H1 (cell line): ENCODE measurements around the gene PPP1R9A. TPM values are rescaled to one million over a fixed set of nuclear protein-coding genes. Genes with fewer than 3 reads are reported as not detected.

ENCODE experiments used
- CTCF ChIA-PET: fragments of 300-600 bp; sonication (Branson Sonifier 250); formaldehyde crosslinking; loops from one replicate; lab custom pipeline; 2021; ENCODE audit not compliant: partially characterized antibody; lab: Charles Lee
- POLR2A ChIA-PET: fragments of 300-600 bp; sonication (Branson Sonifier 250); formaldehyde crosslinking; loops from one replicate; lab custom pipeline; 2021; ENCODE audit warnings: inconsistent platforms; ENCODE audit not compliant: partially characterized antibody; lab: Charles Lee
- DNase-seq, 2 experiments: peaks; one replicate each; pipeline versions ENCODE4 v3.0.0 to v3.0.0-alpha.2; 2010 to 2022; ENCODE audit warnings: low spot score in 2 of 2, low read depth in 1 of 2, mixed read lengths in 1 of 2
- FAIRE-seq: peaks from 2 replicates; lab custom pipeline; 2011; peaks lifted over from hg19 to GRCh38; lab: Jason Lieb, UNC
- H2AFZ ChIP-seq: 2 replicates; pipeline ENCODE4 v1.8.1; 2012; ENCODE audit warnings: low read length, inconsistent platforms
- H2AK5ac ChIP-seq: 2 replicates; pipeline ENCODE4 v1.6.1; 2013; ENCODE audit warnings: low read depth, low read length
- H2BK120ac ChIP-seq: replicated peaks from 2 replicates; pipeline ENCODE3; 2013; ENCODE audit warnings: low read depth, low read length, inconsistent platforms
- H2BK12ac ChIP-seq: 2 replicates; pipeline ENCODE4 v1.6.1; 2013; ENCODE audit warnings: low read depth, low read length
- H2BK15ac ChIP-seq: 2 replicates; pipeline ENCODE4 v1.6.1; 2013; ENCODE audit warnings: low read length
- H2BK20ac ChIP-seq: 2 replicates; pipeline ENCODE4 v1.6.1; 2013; ENCODE audit warnings: low read length
- H2BK5ac ChIP-seq: 2 replicates; pipeline ENCODE4 v1.6.1; 2013; ENCODE audit warnings: low read depth, low read length
- H3K14ac ChIP-seq: 2 replicates; pipeline ENCODE4 v1.6.1; 2013; ENCODE audit warnings: inconsistent platforms; ENCODE audit not compliant: insufficient read length
- H3K18ac ChIP-seq: 2 replicates; pipeline ENCODE4 v1.6.1; 2013; ENCODE audit warnings: low read length; ENCODE audit errors: extremely low read depth
- H3K23ac ChIP-seq: 2 replicates; pipeline ENCODE4 v1.6.1; 2013; ENCODE audit warnings: inconsistent platforms; ENCODE audit not compliant: insufficient read length
- H3K23me2 ChIP-seq: 2 replicates; pipeline ENCODE4 v1.6.1; 2013; ENCODE audit warnings: low read depth, low read length
- H3K27ac ChIP-seq: 2 replicates; pipeline ENCODE4 v1.6.1; 2011; ENCODE audit warnings: low read depth, low read length, inconsistent platforms
- H3K27me3 ChIP-seq, 4 experiments: replicated peaks in 1 of 4; 1 replicate in 1 of 4; 2 replicates in 3 of 4; pipeline versions ENCODE4 v1.6.1 to v1.8.1; 2011 to 2013; ENCODE audit warnings: low read length in 3 of 4, mild to moderate bottlenecking in 3 of 4, inconsistent platforms in 2 of 4, mixed read lengths in 2 of 4, moderate library complexity in 1 of 4; ENCODE audit not compliant: control insufficient read depth in 3 of 4, insufficient read depth in 3 of 4; ENCODE audit errors: extremely low read depth in 1 of 4
- H3K36me3 ChIP-seq, 4 experiments: 2 replicates each; pipeline versions ENCODE4 v1.6.1 to v1.8.1; 2011 to 2013; ENCODE audit warnings: mild to moderate bottlenecking in 4 of 4, low read length in 3 of 4, moderate library complexity in 2 of 4, control low read depth in 1 of 4, inconsistent platforms in 1 of 4; ENCODE audit not compliant: insufficient read depth in 4 of 4, control insufficient read depth in 2 of 4
- H3K4ac ChIP-seq: replicated peaks from 2 replicates; pipeline ENCODE3; 2013; ENCODE audit warnings: low read length, low read depth, mixed read lengths, inconsistent platforms; ENCODE audit not compliant: insufficient read length
- H3K4me1 ChIP-seq, 4 experiments: replicated peaks in 1 of 4; 1 replicate in 1 of 4; 2 replicates in 3 of 4; pipeline versions ENCODE4 v1.6.1 to v1.8.1; 2011 to 2013; ENCODE audit warnings: low read length in 3 of 4, inconsistent platforms in 2 of 4, mixed read lengths in 1 of 4; ENCODE audit not compliant: insufficient read depth in 4 of 4, control insufficient read depth in 3 of 4
- H3K4me2 ChIP-seq, 2 experiments: 2 replicates each; pipeline versions ENCODE4 v1.6.1 to v1.8.1; 2011 to 2013; ENCODE audit warnings: low read depth in 2 of 2, low read length in 2 of 2, control low read depth in 1 of 2, inconsistent platforms in 1 of 2, mild to moderate bottlenecking in 1 of 2; ENCODE audit not compliant: insufficient read depth in 1 of 2
- H3K4me3 ChIP-seq, 4 experiments: fragments of 200-600, 300-600 bp in 1 of 4; sonication (generic), shearing (Covaris generic), sonication (Bioruptor Twin) in 1 of 4; 2 replicates each; pipeline versions ENCODE4 v1.5.1 to v1.8.1; 2011 to 2016; ENCODE audit warnings: low read length in 4 of 4, low read depth in 3 of 4, control low read depth in 2 of 4, inconsistent platforms in 2 of 4, mild to moderate bottlenecking in 2 of 4, mixed read lengths in 1 of 4, moderate library complexity in 1 of 4; ENCODE audit not compliant: insufficient read depth in 2 of 4; ENCODE audit errors: extremely low read depth in 1 of 4
- H3K56ac ChIP-seq: replicated peaks from 2 replicates; pipeline ENCODE3; 2013; ENCODE audit warnings: low read depth, mild to moderate bottlenecking, mixed read lengths, low read length, inconsistent platforms; ENCODE audit not compliant: insufficient read length
- H3K79me1 ChIP-seq: 2 replicates; pipeline ENCODE4 v1.6.1; 2013; ENCODE audit warnings: low read depth, low read length, control low read depth
- H3K79me2 ChIP-seq, 2 experiments: 2 replicates each; pipeline versions ENCODE4 v1.6.1 to v1.8.1; 2012 to 2013; ENCODE audit warnings: low read length in 2 of 2, mild to moderate bottlenecking in 2 of 2, inconsistent platforms in 1 of 2; ENCODE audit not compliant: insufficient read depth in 2 of 2, control insufficient read depth in 1 of 2
- H3K9ac ChIP-seq, 4 experiments: replicated peaks in 1 of 4; 1 replicate in 1 of 4; 2 replicates in 3 of 4; pipeline versions ENCODE4 v1.6.1 to v1.8.1; 2011 to 2013; ENCODE audit warnings: low read depth in 3 of 4, low read length in 3 of 4, control low read depth in 2 of 4, mild to moderate bottlenecking in 2 of 4, moderate library complexity in 2 of 4, inconsistent platforms in 1 of 4; ENCODE audit errors: extremely low read depth in 1 of 4
- H3K9me3 ChIP-seq, 2 experiments: 2 replicates each; pipeline versions ENCODE4 v1.6.1 to v1.8.1; 2012 to 2013; ENCODE audit warnings: mild to moderate bottlenecking in 2 of 2, moderate library complexity in 2 of 2, control low read depth in 1 of 2, inconsistent platforms in 1 of 2, low read depth in 1 of 2, low read length in 1 of 2, mixed read lengths in 1 of 2; ENCODE audit not compliant: insufficient read depth in 2 of 2
- H4K20me1 ChIP-seq, 2 experiments: replicated peaks in 1 of 2; 2 replicates each; pipeline versions ENCODE3 to v1.8.1; 2011 to 2013; ENCODE audit warnings: inconsistent platforms in 2 of 2, low read length in 2 of 2, mild to moderate bottlenecking in 1 of 2; ENCODE audit not compliant: insufficient read depth in 2 of 2, control insufficient read depth in 1 of 2
- H4K5ac ChIP-seq: 2 replicates; pipeline ENCODE4 v1.6.1; 2013; ENCODE audit warnings: low read length, low read depth, mixed read lengths, inconsistent platforms; ENCODE audit not compliant: insufficient read length
- H4K8ac ChIP-seq: 2 replicates; pipeline ENCODE4 v1.8.0; 2013; ENCODE audit warnings: mild to moderate bottlenecking, moderate library complexity, low read length, inconsistent platforms; ENCODE audit not compliant: insufficient read depth; ENCODE audit errors: extremely low read depth
- H4K91ac ChIP-seq: replicated peaks from 2 replicates; pipeline ENCODE3; 2013; ENCODE audit warnings: low read length, mixed read lengths, inconsistent platforms; ENCODE audit not compliant: insufficient read length
- BACH1 ChIP-seq: IDR thresholded peaks from 2 replicates; pipeline ENCODE4 v1.6.1; 2012; ENCODE audit warnings: low read length, improper control_type of control experiment
- BCL11A ChIP-seq, 2 experiments: IDR thresholded peaks; one replicate each; pipeline ENCODE4 v1.6.1; 2011; ENCODE audit warnings: low read depth in 2 of 2, low read length in 2 of 2, mild to moderate bottlenecking in 2 of 2
- CBX5 ChIP-seq: fragments of 300-800, 300-1000 bp; sonication (generic); IDR thresholded peaks from 2 replicates; pipeline ENCODE4 v1.7.1; 2016; ENCODE audit warnings: antibody characterized with exemption, low read length, low read depth
- CBX8 ChIP-seq: fragments of 300-800, 300-1000 bp; sonication (generic); IDR thresholded peaks from 2 replicates; pipeline ENCODE4 v1.7.1; 2016; ENCODE audit warnings: low read depth, low read length, borderline replicate concordance
- EGR1 ChIP-seq: IDR thresholded peaks from 2 replicates; pipeline ENCODE4 v1.6.1; 2011; ENCODE audit warnings: low read depth, low read length, borderline replicate concordance
- GTF2F1 ChIP-seq: IDR thresholded peaks from 2 replicates; pipeline ENCODE4 v1.6.1; 2012; ENCODE audit warnings: low read depth, low read length, improper control_type of control experiment, borderline replicate concordance
- KDM5A ChIP-seq: fragments of 200-600 bp; IDR thresholded peaks from 2 replicates; pipeline ENCODE4 v1.7.1; 2012; ENCODE audit warnings: mild to moderate bottlenecking, low read length, inconsistent platforms, mixed read lengths
- POLR2AphosphoS5 ChIP-seq: IDR thresholded peaks from 2 replicates; pipeline ENCODE4 v1.6.1; 2011; ENCODE audit warnings: low read depth, low read length
- RXRA ChIP-seq: IDR thresholded peaks from 2 replicates; pipeline ENCODE4 v1.6.1; 2011; ENCODE audit warnings: low read depth, mild to moderate bottlenecking, low read length, moderate library complexity; ENCODE audit not compliant: insufficient read depth
- SIN3A ChIP-seq, 2 experiments: IDR thresholded peaks in 1 of 2; conservative IDR thresholded peaks in 1 of 2; 2 replicates each; pipeline ENCODE4 v1.6.1; 2011 to 2012; ENCODE audit warnings: low read length in 2 of 2, improper control_type of control experiment in 1 of 2, low read depth in 1 of 2, mild to moderate bottlenecking in 1 of 2
- SRF ChIP-seq: IDR thresholded peaks from 2 replicates; pipeline ENCODE4 v1.6.1; 2011; ENCODE audit warnings: mild to moderate bottlenecking, low read depth, low read length, moderate library complexity
- TAF1 ChIP-seq: IDR thresholded peaks from 2 replicates; pipeline ENCODE4 v1.6.1; 2011; ENCODE audit warnings: mild to moderate bottlenecking, low read depth, low read length
- TBP ChIP-seq: IDR thresholded peaks from 2 replicates; pipeline ENCODE4 v1.6.1; 2011; ENCODE audit warnings: low read depth, low read length, improper control_type of control experiment
- polyA plus RNA-seq, 7 experiments: library from polyadenylated mRNA; depleted of rRNA in 3 of 7; stranded (reverse) in 5 of 7; unstranded in 2 of 7; fragments of >200 nt in 5 of 7; fragments of 200-250 nt in 2 of 7; gene quantifications; 1 replicate in 5 of 7; 2 replicates in 1 of 7; 4 replicates in 1 of 7; pipeline versions ENCODE4 v1.2.1 to v1.2.3, GENCODE V29; 2011 to 2013; ENCODE audit warnings: missing spikeins in 2 of 7, mixed read lengths in 2 of 7
- total RNA-seq: library from RNA; stranded (reverse); fragmentation: NEBNext Ultra II Directional; extraction: Animal tissue kit (Norgen Biotek cat#: 25700); gene quantifications from 2 replicates; pipeline ENCODE4 v1.2.1, GENCODE V29; 2021
- TF ChIP-seq, protein P1 (sequence below): IDR thresholded peaks from 2 replicates; pipeline ENCODE4 v1.6.1; 2012; ENCODE audit warnings: inconsistent platforms

The PPP1R9A gene
- total and polyA plus RNA-seq, 2 of the 8 experiments (the other 6 are each of a cell fraction or from before 2014, with no cell fraction given) = 3.0 to 20.3 TPM

DNA sequence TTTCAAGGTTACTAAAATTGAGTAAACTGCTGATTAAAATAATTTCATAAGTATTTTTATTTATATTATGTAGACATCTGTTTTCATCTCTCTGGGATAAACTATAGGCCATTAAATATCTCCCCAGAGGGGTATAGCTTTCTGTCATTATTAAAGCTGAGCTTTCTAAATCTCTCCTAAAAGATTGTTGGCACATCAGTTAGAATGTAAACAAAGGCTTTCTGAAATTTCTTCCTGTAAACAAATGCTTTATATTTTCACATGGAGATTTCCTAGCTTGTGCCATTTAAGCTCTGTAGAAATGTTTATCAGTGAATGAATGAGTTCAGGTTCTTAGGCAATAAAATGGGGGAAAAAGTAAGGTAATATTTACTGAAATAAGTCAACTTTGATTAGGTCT lies 35.7 kb downstream of the PPP1R9A start:
- DNase-seq (no peak), FAIRE-seq (no peak)
- Histone ChIP-seq H3K27me3 (no peaks in the 10 kb centered on the region), H4K8ac (no peak overlapping the region), H3K4ac (no peak overlapping the region), H2BK120ac (no peak overlapping the region), H4K5ac (no peak overlapping the region), H3K56ac (no peak overlapping the region), H2BK20ac (no peak overlapping the region), H3K79me1 (peaks cover 2% of the 10 kb centered on the region; the same call in 1 of the 2 replicates), H2AFZ (no peak overlapping the region), H3K79me2 (peaks cover 0 to 34% of the 10 kb centered on the region in 2 experiments; a peak in 3 of 4 replicates), H3K9ac (no peak overlapping the region), H4K20me1 (no peaks in the 10 kb centered on the region), H2BK12ac (no peak overlapping the region), H3K23me2 (no peaks in the 10 kb centered on the region), H3K18ac (no peak overlapping the region), H3K23ac (no peak overlapping the region), H3K36me3 (no peaks in the 10 kb centered on the region), H3K14ac (no peak overlapping the region), H3K4me2 (no peak overlapping the region), H3K4me3 (peak overlapping the region in 1 of 4 experiments; percentile 2; a peak in 1 of 8 replicates), H3K4me1 (peaks cover 0 to 2% (median 0%) of the 10 kb centered on the region in 4 experiments; a peak in 1 of 7 replicates), H3K27ac (no peak overlapping the region), H2AK5ac (no peak overlapping the region), H4K91ac (no peak overlapping the region), H3K9me3 (no peaks in the 10 kb centered on the region), H2BK15ac (no peak overlapping the region), H2BK5ac (no peak overlapping the region)
- ChIA-PET POLR2A (no interaction called here), CTCF (interaction anchor here (1.2 kb wide), 1 partner anchor 8 kb away, joined by 5 read pairs; no protein-coding TSS in a partner anchor)
- TF ChIP-seq, protein P1, sequence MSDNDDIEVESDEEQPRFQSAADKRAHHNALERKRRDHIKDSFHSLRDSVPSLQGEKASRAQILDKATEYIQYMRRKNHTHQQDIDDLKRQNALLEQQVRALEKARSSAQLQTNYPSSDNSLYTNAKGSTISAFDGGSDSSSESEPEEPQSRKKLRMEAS = no peak
- TF ChIP-seq KDM5A = no peak
- no peak for TF ChIP-seq BCL11A (IDR thresholded peaks at IDR 0.05; ENCODE audit: low read depth in 2 of 2, low read length in 2 of 2)
- no peak for TF ChIP-seq BACH1
- TF ChIP-seq POLR2AphosphoS5 = no peak
- no peak for TF ChIP-seq SRF
- TF ChIP-seq CBX8 = no peak
- TF ChIP-seq TBP = no peak
- no peak for TF ChIP-seq RXRA
- TF ChIP-seq EGR1 = no peak
- TF ChIP-seq SIN3A (conservative IDR thresholded peaks at IDR 0.05 in 1 of 2, IDR thresholded peaks at IDR 0.05 in 1 of 2; ENCODE audit: low read depth in 1 of 2, low read length in 2 of 2) = no peak
- TF ChIP-seq CBX5 = no peak
- no peak for TF ChIP-seq GTF2F1
- no peak for TF ChIP-seq TAF1
